Measurements from ENCODE around the gene MYO5C.

Gene MYO5C

DNA sequence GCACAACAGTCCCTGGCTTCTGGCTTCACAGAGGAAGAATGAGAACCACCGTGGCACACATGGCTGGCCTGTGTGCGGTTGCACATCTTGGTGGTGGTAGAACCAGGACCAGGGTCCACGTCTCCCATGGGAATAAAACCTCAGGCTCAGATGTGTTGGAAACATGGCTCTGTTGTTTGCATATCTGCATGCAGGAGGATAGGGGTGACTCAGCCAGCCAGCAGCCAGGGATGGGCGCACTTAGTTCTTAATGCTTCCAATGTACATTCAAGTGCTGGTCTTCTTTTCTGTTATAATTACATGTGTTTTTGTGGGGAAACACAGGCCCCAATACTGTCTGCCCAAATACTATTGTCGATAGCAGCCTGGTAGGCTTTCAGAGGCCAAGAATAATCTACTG lies 147.2 kb downstream of the MYO5C start:
- no peak overlapping the region for H3K27ac ChIP-seq (ENCODE audit: low read length, poor library complexity, severe bottlenecking)
- H3K14ac ChIP-seq (ENCODE audit: low read length in 2 of 2): no peak overlapping the region
- H3K4me1 ChIP-seq (ENCODE audit: control insufficient read depth, insufficient read depth, low read depth, low read length): peaks cover 5% of the 10 kb centered on the region
- H3K18ac ChIP-seq (ENCODE audit: low read depth in 1 of 2, low read length in 2 of 2): peak overlapping the region in 1 of 2 experiments; percentile 73
- H2AK5ac ChIP-seq (ENCODE audit: low read length, severe bottlenecking): no peak overlapping the region
- no peak overlapping the region for H2BK5ac ChIP-seq (ENCODE audit: low read depth, low read length, poor library complexity, severe bottlenecking)
- H3K4me2 ChIP-seq (ENCODE audit: low read length, poor library complexity, severe bottlenecking): no peak overlapping the region
- H3K9me3 ChIP-seq (ENCODE audit: control insufficient read depth, low read length): no peaks in the 10 kb centered on the region
- no peaks in the 10 kb centered on the region for H3K27me3 ChIP-seq (ENCODE audit: control insufficient read depth in 1 of 2, insufficient read depth in 1 of 2, low read length in 2 of 2)
- no peak overlapping the region for H3K9ac ChIP-seq (ENCODE audit: low read length)
- H2AFZ ChIP-seq (ENCODE audit: low read depth, low read length): peak overlapping the region; percentile 29
- H3K4ac ChIP-seq (ENCODE audit: low read depth in 1 of 2, low read length in 2 of 2): no peak overlapping the region
- peak overlapping the region; percentile 41 for H4K8ac ChIP-seq (ENCODE audit: low read length)
- peaks cover 29 to 39% of the 10 kb centered on the region in 2 experiments for H3K36me3 ChIP-seq (ENCODE audit: control insufficient read depth in 1 of 2, insufficient read depth in 2 of 2, low read depth in 1 of 2, low read length in 2 of 2)
- 94% methylated on average over 5 of the region's 5 CpGs for WGBS
- H3K23ac ChIP-seq (ENCODE audit: low read length in 2 of 2): no peak overlapping the region
- peaks cover 3% of the 10 kb centered on the region for H3K79me1 ChIP-seq (replicated peaks; ENCODE audit: low read length, poor library complexity, severe bottlenecking)
- no peak overlapping the region for H2BK15ac ChIP-seq (ENCODE audit: low read depth, poor library complexity, severe bottlenecking)
- peak overlapping the region in 1 of 2 experiments; percentile 45 for H2BK12ac ChIP-seq (ENCODE audit: low read length in 2 of 2)
- no peak overlapping the region for H3K4me3 ChIP-seq (ENCODE audit: insufficient read depth in 1 of 2, low read depth in 1 of 2, low read length in 2 of 2)
- peak overlapping the region; percentile 23 for H4K91ac ChIP-seq (ENCODE audit: low read length)
- peak; percentile 34 for DNase-seq
- H2BK120ac ChIP-seq (ENCODE audit: low read depth, low read length): no peak overlapping the region

- no peak overlapping the region for H2BK12ac ChIP-seq (ENCODE audit: low read length in 2 of 2)
- peaks cover 26 to 36% of the 10 kb centered on the region in 2 experiments for H3K36me3 ChIP-seq (ENCODE audit: control insufficient read depth in 1 of 2, insufficient read depth in 2 of 2, low read depth in 1 of 2, low read length in 2 of 2)
- no peak overlapping the region for H2AFZ ChIP-seq (ENCODE audit: low read depth, low read length)
- H3K23ac ChIP-seq (ENCODE audit: low read length in 2 of 2): no peak overlapping the region
- H2AK5ac ChIP-seq (ENCODE audit: low read length, severe bottlenecking): no peak overlapping the region
- no peak overlapping the region for H3K14ac ChIP-seq (ENCODE audit: low read length in 2 of 2)
- no peak overlapping the region for H3K18ac ChIP-seq (ENCODE audit: low read depth in 1 of 2, low read length in 2 of 2)
- H3K27me3 ChIP-seq (ENCODE audit: control insufficient read depth in 1 of 2, insufficient read depth in 1 of 2, low read length in 2 of 2): no peaks in the 10 kb centered on the region
- no peaks in the 10 kb centered on the region for H3K9me3 ChIP-seq (ENCODE audit: control insufficient read depth, low read length)
- no peak overlapping the region for H4K8ac ChIP-seq (ENCODE audit: low read length)
- H3K27ac ChIP-seq (ENCODE audit: low read length, poor library complexity, severe bottlenecking): no peak overlapping the region
- H3K4me3 ChIP-seq (ENCODE audit: insufficient read depth in 1 of 2, low read depth in 1 of 2, low read length in 2 of 2): no peak overlapping the region
- H3K4me2 ChIP-seq (ENCODE audit: low read length, poor library complexity, severe bottlenecking): no peak overlapping the region
- H2BK5ac ChIP-seq (ENCODE audit: low read depth, low read length, poor library complexity, severe bottlenecking): no peak overlapping the region
- 77% methylated on average over 2 of the region's 3 CpGs for WGBS
- H3K79me1 ChIP-seq (replicated peaks; ENCODE audit: low read length, poor library complexity, severe bottlenecking): no peaks in the 10 kb centered on the region
- no peak overlapping the region for H2BK120ac ChIP-seq (ENCODE audit: low read depth, low read length)
- H3K4me1 ChIP-seq (ENCODE audit: control insufficient read depth, insufficient read depth, low read depth, low read length): peaks cover 5% of the 10 kb centered on the region
- no peak overlapping the region for H2BK15ac ChIP-seq (ENCODE audit: low read depth, poor library complexity, severe bottlenecking)
- H4K91ac ChIP-seq (ENCODE audit: low read length): no peak overlapping the region
- no peak overlapping the region for H3K9ac ChIP-seq (ENCODE audit: low read length)
- no peak overlapping the region for H3K4ac ChIP-seq (ENCODE audit: low read depth in 1 of 2, low read length in 2 of 2)
- DNase-seq: no peak
Observed at GRCh38 chr15:52146776-52147175, 148.8 kb downstream of the MYO5C start.

DNA sequence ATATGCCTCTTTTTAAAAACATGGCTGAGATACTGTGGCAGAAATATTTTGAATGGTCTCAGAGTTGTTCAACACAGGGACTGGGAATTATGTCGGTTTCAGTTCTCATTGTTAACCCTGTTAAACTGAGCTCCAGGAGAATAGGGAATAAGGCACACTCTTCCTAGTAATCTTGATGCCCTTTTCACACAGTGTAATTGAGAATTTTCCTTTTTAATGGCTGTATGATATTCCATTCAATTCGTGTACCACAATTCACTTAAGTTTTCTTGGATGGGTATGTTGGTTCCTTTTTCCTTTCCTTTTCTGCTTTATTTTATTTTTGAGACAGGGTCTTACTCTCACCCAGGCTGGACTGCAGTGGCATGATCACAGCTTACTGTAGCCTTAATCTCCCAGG lies 149.3 kb downstream of the MYO5C start:
- no peak overlapping the region for H2AFZ ChIP-seq (ENCODE audit: low read depth, low read length)
- no peak overlapping the region for H3K18ac ChIP-seq (ENCODE audit: low read depth in 1 of 2, low read length in 2 of 2)
- no CpG with 5 or more reads among the region's 2 CpGs for WGBS
- H2BK120ac ChIP-seq (ENCODE audit: low read depth, low read length): no peak overlapping the region
- peaks cover 5% of the 10 kb centered on the region for H3K4me1 ChIP-seq (ENCODE audit: control insufficient read depth, insufficient read depth, low read depth, low read length)
- peak overlapping the region; percentile 63 for H2BK5ac ChIP-seq (ENCODE audit: low read depth, low read length, poor library complexity, severe bottlenecking)
- H3K27ac ChIP-seq (ENCODE audit: low read length, poor library complexity, severe bottlenecking): no peak overlapping the region
- no peak overlapping the region for H3K23ac ChIP-seq (ENCODE audit: low read length in 2 of 2)
- H3K79me1 ChIP-seq (replicated peaks; ENCODE audit: low read length, poor library complexity, severe bottlenecking): no peaks in the 10 kb centered on the region
- no peak for DNase-seq
- no peak overlapping the region for H4K91ac ChIP-seq (ENCODE audit: low read length)
- peak overlapping the region; percentile 77 for H2BK15ac ChIP-seq (ENCODE audit: low read depth, poor library complexity, severe bottlenecking)
- no peak overlapping the region for H3K4me3 ChIP-seq (ENCODE audit: insufficient read depth in 1 of 2, low read depth in 1 of 2, low read length in 2 of 2)
- H2AK5ac ChIP-seq (ENCODE audit: low read length, severe bottlenecking): no peak overlapping the region
- H4K8ac ChIP-seq (ENCODE audit: low read length): no peak overlapping the region
- no peaks in the 10 kb centered on the region for H3K9me3 ChIP-seq (ENCODE audit: control insufficient read depth, low read length)
- no peak overlapping the region for H3K4ac ChIP-seq (ENCODE audit: low read depth in 1 of 2, low read length in 2 of 2)
- H3K9ac ChIP-seq (ENCODE audit: low read length): no peak overlapping the region
- H3K27me3 ChIP-seq (ENCODE audit: control insufficient read depth in 1 of 2, insufficient read depth in 1 of 2, low read length in 2 of 2): no peaks in the 10 kb centered on the region
- H3K36me3 ChIP-seq (ENCODE audit: control insufficient read depth in 1 of 2, insufficient read depth in 2 of 2, low read depth in 1 of 2, low read length in 2 of 2): peaks cover 23 to 32% of the 10 kb centered on the region in 2 experiments
- no peak overlapping the region for H3K4me2 ChIP-seq (ENCODE audit: low read length, poor library complexity, severe bottlenecking)
- no peak overlapping the region for H3K14ac ChIP-seq (ENCODE audit: low read length in 2 of 2)
- no peak overlapping the region for H2BK12ac ChIP-seq (ENCODE audit: low read length in 2 of 2)

GRCh38 chr15:52144656-52145178 lies 150.9 kb downstream of the MYO5C start:
- H2BK5ac ChIP-seq (ENCODE audit: low read depth, low read length, poor library complexity, severe bottlenecking): peak overlapping the region; percentile 9
- no peak overlapping the region for H3K4me3 ChIP-seq (ENCODE audit: insufficient read depth in 1 of 2, low read depth in 1 of 2, low read length in 2 of 2)
- DNase-seq: peak; percentile 89
- no peak overlapping the region for H3K4me2 ChIP-seq (ENCODE audit: low read length, poor library complexity, severe bottlenecking)
- H4K8ac ChIP-seq (ENCODE audit: low read length): peak overlapping the region; percentile 2
- H4K91ac ChIP-seq (ENCODE audit: low read length): peak overlapping the region; percentile 55
- peak overlapping the region; percentile 86 for H3K27ac ChIP-seq (ENCODE audit: low read length, poor library complexity, severe bottlenecking)
- H3K4me1 ChIP-seq (ENCODE audit: control insufficient read depth, insufficient read depth, low read depth, low read length): peaks cover 11% of the 10 kb centered on the region
- H3K9ac ChIP-seq (ENCODE audit: low read length): no peak overlapping the region
- no peaks in the 10 kb centered on the region for H3K79me1 ChIP-seq (replicated peaks; ENCODE audit: low read length, poor library complexity, severe bottlenecking)
- peaks cover 12 to 24% of the 10 kb centered on the region in 2 experiments for H3K36me3 ChIP-seq (ENCODE audit: control insufficient read depth in 1 of 2, insufficient read depth in 2 of 2, low read depth in 1 of 2, low read length in 2 of 2)
- H2BK12ac ChIP-seq (ENCODE audit: low read length in 2 of 2): peak overlapping the region; percentile 29 to 93
- WGBS: 46% methylated on average over 7 of the region's 7 CpGs
- H3K18ac ChIP-seq (ENCODE audit: low read depth in 1 of 2, low read length in 2 of 2): peak overlapping the region; percentile 44 to 90
- no peaks in the 10 kb centered on the region for H3K9me3 ChIP-seq (ENCODE audit: control insufficient read depth, low read length)
- peak overlapping the region; percentile 4 to 15 for H3K4ac ChIP-seq (ENCODE audit: low read depth in 1 of 2, low read length in 2 of 2)
- H2BK15ac ChIP-seq (ENCODE audit: low read depth, poor library complexity, severe bottlenecking): no peak overlapping the region
- peak overlapping the region; percentile 12 for H2AK5ac ChIP-seq (ENCODE audit: low read length, severe bottlenecking)
- H3K14ac ChIP-seq (ENCODE audit: low read length in 2 of 2): no peak overlapping the region
- H2BK120ac ChIP-seq (ENCODE audit: low read depth, low read length): peak overlapping the region; percentile 80
- no peak overlapping the region for H3K23ac ChIP-seq (ENCODE audit: low read length in 2 of 2)
- H2AFZ ChIP-seq (ENCODE audit: low read depth, low read length): no peak overlapping the region
- no peaks in the 10 kb centered on the region for H3K27me3 ChIP-seq (ENCODE audit: control insufficient read depth in 1 of 2, insufficient read depth in 1 of 2, low read length in 2 of 2)

Data from mesenchymal stem cell (in vitro differentiated cells and primary cell).